Activated naive CD4-positive, alpha-beta T cell treated with anti-CD3 and anti-CD28 coated beads, Interleukin-2, amount 50 U/mL, for 16 hours (primary cell): ENCODE results near the gene ATF4.
"Not testable (repeated sequence)": the region's sequence is repeated elsewhere in the genome, so short reads cannot be mapped to it uniquely, and the experiment has no call there.

Experiments
- DNase-seq: peaks from one replicate; pipeline ENCODE4 v3.0.0-alpha.2; 2020

Gene ATF4

DNA sequence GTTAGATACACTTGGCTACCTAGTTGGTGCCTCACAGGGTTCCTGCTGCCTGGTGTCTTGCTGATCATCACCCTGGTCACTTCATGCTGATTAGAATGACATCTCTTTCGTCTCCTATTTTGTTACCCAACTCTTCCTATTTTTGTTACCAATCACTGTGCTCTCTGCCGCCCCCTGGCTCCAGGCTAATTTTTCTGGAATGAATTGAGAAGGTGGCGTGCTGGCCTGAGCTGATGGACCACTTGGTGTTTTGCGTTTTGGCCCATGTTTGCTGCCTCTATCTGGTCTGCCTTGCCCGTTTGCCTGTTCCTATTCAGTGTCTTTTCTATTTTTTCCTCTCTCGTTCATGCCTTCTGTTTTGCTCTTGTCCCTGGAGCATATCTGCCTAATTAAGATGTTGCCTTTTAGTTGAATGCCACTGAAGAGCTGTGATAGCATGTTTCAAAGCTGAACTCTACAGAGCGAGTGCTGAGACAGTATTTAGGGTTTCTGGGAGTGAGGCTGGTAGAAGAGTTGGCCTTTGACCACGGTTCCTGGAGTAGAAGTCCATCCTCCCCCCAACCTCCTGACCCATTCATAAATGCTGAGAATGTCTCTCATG, 5.9 kb upstream of the ATF4 start:
- DNase-seq: peak; percentile 57

DNA sequence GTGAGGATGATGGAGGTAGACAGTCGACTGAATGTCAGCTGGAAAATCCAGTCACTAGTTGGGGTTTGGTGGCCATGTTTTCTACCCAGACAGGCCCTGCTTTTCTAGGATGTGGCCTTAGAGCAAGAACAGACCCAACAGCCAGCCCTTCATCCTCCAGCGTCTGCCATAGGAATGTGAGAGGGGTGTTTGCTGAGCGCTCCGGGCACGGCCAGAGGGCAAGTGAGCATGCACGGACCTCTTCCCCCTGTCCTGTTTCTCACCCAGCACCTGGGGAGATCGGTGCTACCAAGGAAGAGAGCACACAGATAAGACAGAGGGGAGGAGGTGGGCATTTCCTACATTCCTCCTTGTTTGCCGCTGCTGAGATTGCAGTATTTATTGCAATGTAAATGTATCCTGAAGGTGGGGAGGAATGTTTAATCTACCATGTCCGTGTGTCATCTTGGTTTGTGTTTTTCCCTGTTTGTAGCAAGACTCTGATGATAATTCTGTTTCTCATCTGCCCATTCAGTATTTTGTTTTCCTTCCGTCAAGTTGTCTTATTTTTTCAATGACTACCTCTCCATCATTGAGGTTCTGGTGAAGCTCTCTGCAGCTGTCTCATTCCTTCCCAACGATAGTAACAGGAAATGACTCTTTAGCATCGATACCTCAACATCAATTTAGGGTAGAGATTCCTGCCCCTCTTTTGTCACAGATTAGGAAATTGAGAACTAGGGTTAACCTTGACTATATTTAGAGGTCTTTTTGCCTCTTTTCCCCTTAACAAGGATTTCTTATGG, 4.9 kb upstream of the ATF4 start:
- no peak for DNase-seq

DNA sequence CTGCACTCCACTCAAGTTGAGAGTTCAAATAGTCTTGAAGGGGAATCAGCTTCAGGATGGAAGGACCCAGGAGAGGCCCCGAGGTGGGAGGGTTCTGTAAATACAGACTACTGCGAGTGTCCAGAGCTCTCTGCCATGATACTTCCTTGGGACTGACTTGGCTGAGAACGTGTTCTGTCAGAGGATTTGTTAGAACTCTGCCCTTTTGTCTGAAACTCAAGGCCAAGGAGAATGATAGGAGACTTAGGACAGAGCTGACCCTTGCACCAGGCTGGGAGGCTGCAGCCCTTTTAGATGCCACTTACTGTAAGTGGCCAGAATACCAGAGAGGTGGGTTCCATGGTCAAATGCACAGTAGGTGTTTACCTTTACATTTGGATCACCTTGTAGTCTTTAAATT, 2.9 kb upstream of the ATF4 start:
- DNase-seq: no peak

DNA sequence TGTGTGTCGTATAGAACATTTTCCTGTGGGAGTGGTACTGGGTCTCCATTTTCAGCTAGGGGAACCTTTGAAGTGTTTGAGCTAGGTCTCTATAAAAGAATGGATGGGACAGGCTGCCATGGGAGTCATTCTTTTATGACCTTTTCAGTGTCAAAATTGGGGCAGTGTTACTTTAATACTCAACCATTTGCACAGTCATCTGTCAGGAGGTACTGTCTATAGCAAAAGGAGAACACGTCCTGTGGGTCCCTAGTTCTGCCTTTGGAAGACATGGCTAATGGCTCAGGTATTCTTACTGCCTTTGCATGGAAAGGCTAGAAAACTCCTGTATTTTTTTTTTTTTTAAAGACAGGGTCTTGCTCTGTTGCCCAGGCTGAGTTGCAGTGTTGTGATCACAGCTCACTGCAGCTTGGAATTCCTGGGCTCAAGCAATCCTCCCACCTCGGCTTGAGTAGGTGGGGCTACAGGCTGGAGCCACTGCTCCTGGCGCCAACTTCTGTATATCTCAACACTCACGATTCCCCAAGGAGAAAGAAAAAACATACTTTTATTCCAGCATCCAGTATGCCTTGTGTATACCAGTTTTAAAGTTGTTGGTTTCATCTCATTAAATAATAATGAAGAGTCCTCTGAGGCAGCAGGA, 2.1 kb upstream of the ATF4 start:
- no peak for DNase-seq

- DNase-seq: peak; percentile 39
Observed at GRCh38 chr22:39518996-39519680, 1.2 kb upstream of the ATF4 start.

DNA sequence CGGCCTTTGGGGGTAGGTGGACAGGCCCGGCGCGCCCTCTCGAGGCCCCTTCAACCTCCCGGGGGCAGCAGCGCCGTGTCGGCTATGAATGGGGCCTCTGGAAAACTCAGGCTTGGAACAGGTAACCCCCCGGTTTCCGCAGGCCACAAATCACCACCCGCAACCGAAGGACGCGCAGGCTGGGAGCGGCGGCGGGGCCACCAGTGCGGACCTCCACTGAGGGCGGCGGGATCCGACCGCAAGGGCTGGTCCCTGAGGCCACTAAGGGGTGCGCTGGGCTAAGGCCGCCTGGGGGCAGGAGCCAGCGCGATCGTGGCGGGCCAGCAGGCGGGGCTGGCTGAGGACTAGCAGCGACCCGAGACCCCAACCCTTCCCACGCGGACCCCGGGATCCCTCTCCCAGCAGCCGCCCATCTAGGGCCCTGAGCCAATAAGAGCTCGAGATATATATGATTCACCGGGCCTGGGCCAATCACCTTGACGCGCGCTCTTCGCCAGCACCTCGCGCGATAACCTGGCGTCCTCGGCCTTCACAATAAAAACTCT, 609 bp upstream of the ATF4 start:
- DNase-seq: peak; percentile 97

- not testable (repeated sequence) for DNase-seq
Observed at GRCh38 chr22:39521106-39521885, 934 bp downstream of the ATF4 start.

DNA sequence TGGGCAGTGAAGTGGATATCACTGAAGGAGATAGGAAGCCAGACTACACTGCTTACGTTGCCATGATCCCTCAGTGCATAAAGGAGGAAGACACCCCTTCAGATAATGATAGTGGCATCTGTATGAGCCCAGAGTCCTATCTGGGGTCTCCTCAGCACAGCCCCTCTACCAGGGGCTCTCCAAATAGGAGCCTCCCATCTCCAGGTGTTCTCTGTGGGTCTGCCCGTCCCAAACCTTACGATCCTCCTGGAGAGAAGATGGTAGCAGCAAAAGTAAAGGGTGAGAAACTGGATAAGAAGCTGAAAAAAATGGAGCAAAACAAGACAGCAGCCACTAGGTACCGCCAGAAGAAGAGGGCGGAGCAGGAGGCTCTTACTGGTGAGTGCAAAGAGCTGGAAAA, 1.7 kb downstream of the ATF4 start:
- not testable (repeated sequence) for DNase-seq

- DNase-seq: no peak
Observed at GRCh38 chr22:39522567-39523300, 2.4 kb downstream of the ATF4 start.

DNA sequence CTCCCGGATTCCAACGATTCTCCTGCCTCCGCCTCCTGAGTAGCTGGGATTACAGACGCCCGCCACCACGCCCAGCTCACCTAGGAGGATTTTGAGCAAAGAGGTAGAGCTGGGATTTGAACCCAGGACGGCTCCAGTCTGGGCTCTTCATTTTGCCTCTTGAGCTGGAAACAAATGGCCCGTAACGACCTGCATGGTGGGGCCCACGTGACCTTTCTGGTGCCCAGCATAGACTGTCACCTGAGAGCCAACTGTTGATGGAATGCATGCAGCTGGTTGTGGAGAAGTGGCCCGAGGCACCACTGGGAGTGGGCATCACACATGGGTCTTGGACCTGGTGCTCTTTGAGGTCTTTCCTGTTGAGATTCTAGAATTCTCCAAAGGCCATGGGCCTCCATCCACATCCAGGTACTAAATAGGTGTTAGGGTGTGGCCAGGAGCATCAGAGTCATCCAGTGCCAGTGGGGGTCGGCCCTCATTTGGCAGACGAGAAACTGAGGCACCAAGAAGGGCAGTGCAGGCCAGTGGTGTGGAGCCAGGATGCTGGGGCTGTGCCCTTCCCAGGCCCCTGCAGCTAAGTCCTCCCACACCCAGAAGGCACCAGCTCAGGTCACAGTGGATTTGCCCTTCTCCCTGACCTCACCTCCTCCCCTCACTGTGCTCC, 3.9 kb downstream of the ATF4 start:
- DNase-seq: no peak

- no peak for DNase-seq
Observed at GRCh38 chr22:39524753-39525657, 4.6 kb downstream of the ATF4 start.

- no peak for DNase-seq
Observed at GRCh38 chr22:39525658-39525975, 5.3 kb downstream of the ATF4 start.

DNA sequence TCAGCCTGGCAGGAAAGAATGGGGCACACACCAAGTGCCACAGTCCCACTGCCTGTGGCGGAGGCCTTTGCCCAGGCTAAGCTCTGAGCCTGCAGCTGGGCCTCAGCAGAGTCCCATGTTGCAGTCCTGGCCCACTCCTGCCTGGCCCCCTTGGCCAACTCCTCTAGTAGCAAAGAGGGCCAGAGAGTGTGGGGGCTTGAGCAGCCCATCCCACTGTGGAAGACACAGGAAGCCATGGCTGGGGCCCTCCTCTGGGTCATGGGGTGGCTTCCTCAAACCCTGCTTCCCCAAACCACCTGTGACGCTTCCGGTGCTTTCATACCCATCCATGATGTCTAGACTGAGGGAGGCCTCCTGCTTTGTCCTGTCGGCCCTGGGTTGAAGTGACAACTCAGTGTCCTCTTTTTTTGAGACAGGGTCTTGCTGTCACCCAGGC, 6.4 kb downstream of the ATF4 start:
- DNase-seq: no peak

DNA sequence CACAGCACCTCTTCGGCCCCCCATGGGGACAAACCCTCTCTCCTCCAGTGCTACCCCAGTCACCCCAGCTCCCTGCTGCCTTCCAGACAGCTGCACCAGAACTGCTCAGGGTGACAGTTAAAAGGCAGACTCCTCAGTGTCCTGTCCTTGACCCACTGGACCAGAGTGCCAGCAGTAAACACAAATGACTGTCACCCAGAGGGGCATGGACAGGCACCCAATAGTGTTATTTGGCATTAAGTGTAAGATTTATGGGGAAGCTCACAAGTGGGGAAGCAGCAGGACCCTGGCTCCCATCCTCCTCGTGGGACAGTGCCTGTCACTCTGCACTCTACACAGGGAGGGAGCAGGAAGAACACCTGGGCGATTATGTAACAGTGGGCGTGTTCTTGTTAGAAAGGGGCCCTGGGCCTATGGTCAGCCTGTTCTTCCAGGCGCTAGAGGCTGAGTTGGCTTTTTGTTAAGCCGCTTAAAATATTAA, 7.2 kb downstream of the ATF4 start:
- DNase-seq: no peak

DNA sequence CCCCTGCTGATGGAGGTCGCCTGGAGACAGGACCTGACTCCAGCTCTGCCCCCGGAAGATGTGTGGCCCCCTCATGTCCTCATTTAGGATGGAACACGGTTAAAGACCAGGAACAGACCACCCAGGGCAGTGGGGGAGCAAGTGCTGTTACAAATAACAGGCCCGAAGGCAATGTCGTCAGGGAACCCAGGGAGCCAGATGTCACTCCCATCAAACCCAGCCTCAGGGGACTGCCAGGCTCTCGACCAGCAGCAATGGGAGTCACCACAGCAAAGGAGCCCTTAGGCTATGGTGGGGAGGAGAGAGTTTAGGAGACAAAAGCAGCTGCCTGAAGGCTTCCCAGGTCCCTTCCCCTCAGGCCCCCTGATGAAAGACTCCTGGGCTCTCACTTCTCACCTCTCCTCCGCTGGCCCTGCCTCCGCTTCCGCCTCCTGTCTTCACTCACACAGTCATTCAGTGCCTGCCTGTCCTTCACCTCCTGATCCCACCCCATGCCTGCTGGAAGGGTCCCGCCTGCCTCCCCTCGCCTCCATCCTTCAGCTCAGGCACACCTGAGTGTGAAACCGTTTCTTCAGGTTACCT, 7.8 kb downstream of the ATF4 start:
- no peak for DNase-seq

DNA sequence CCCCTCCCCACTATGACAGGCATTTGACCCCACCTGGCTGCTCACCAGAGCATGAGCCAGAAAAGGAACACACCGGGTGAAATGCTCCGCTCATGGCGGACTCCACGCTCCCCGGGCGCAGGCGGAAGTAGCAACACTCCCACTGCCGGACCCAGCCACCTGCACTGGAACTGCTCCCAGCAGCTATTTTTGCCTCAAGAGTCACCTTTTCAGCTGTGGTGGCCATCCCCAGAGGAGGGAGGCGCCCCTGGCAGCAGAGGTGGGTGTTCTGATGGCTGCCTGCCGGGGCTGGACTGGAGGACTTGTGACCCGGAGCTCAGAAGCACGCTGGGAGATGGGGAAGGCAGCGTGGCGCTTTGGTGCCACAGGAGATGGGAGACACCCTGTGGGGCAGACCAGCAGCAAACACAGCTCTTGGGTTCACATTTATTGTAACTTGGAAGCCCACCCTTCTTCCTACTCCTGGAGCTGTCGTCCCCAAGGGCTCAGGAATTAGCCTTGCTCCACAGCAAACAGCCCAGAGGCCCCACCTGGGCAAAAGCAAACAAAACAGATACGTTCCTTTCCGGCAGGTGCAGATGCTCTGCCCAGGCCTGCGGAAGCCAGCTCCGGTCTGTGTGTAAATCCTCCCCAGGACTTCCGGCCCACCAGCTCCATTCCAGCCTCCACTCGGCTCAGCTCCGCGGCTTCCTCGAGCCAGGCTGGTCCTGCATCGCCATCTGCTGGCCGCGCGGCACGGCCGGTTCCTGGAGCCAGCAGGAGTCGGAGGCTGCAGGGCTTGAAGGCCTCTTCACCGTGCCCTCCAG, 8.5 kb downstream of the ATF4 start:
- DNase-seq: peak; percentile 89

DNA sequence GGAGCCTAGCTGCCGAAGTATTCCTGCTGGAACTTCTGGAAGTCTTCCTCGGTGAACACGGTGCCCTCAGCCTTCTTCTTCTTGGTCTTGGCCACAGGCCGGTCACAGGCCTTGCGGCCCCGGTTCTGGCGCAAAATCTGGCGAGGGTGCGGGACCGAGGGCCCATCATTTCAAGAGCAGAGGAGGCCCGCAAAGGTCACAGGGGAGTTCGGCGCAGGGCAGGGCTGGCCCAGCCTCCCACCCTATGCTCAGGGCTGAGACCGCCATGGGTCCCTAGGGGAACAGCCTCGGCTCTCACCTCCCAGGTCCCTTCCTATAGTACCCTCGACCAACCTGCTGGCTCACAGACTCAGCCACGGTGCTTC, 9.1 kb downstream of the ATF4 start:
- no peak for DNase-seq

GRCh38 chr22:39530116-39530515, 9.8 kb downstream of the ATF4 start:
- DNase-seq: no peak
